ENCODE measurements around the gene FEM1B. TPM values are rescaled to one million over a fixed set of nuclear protein-coding genes. Genes with fewer than 3 reads are reported as not detected.

FEM1B gene
- total RNA-seq, 1 donor from 2014 or later = 70.7 TPM

GRCh38 chr15:68285259-68285980 lies 7.9 kb downstream of the FEM1B start:
- no peak for DNase-seq

- no peak for DNase-seq
Measured at GRCh38 chr15:68286256-68286655, 8.7 kb downstream of the FEM1B start.

- no peak for DNase-seq
Measured at GRCh38 chr15:68289057-68289456, 11.5 kb downstream of the FEM1B start.

GRCh38 chr15:68289621-68290352 lies 12.2 kb downstream of the FEM1B start:
- no peak for DNase-seq

GRCh38 chr15:68290715-68291114 lies 13.2 kb downstream of the FEM1B start:
- no peak for DNase-seq

GRCh38 chr15:68292157-68292781 lies 14.7 kb downstream of the FEM1B start:
- DNase-seq = no peak

- DNase-seq = no peak
Measured at GRCh38 chr15:68292967-68293366, 15.4 kb downstream of the FEM1B start.

GRCh38 chr15:68295014-68295805 lies 17.7 kb downstream of the FEM1B start:
- peak; percentile 17 for DNase-seq

- DNase-seq = no peak
Measured at GRCh38 chr15:68298336-68298735, 20.8 kb downstream of the FEM1B start.

GRCh38 chr15:68298882-68299381 lies 21.4 kb downstream of the FEM1B start:
- no peak for DNase-seq

GRCh38 chr15:68299436-68299835 lies 21.9 kb downstream of the FEM1B start:
- DNase-seq = no peak

GRCh38 chr15:68300115-68300940 lies 22.8 kb downstream of the FEM1B start:
- peak; percentile 48 for DNase-seq

GRCh38 chr15:68301301-68301700 lies 23.8 kb downstream of the FEM1B start:
- no peak for DNase-seq

GRCh38 chr15:68302729-68303128 lies 25.2 kb downstream of the FEM1B start:
- DNase-seq = no peak

- no peak for DNase-seq
Measured at GRCh38 chr15:68303134-68303533, 25.6 kb downstream of the FEM1B start.

GRCh38 chr15:68303560-68304436 lies 26.3 kb downstream of the FEM1B start:
- no peak for DNase-seq

GRCh38 chr15:68304589-68305337 lies 27.2 kb downstream of the FEM1B start:
- DNase-seq = no peak

GRCh38 chr15:68305420-68305871 lies 27.9 kb downstream of the FEM1B start:
- DNase-seq = no peak

- no peak for DNase-seq
Measured at GRCh38 chr15:68307131-68307928, 29.8 kb downstream of the FEM1B start.
